Caco-2 (cell line): ENCODE measurements around the gene MSRB1. TPM values are rescaled to one million over a fixed set of nuclear protein-coding genes. Genes with fewer than 3 reads are reported as not detected.

Experiments used
- BruUV-seq: library from RNA; stranded (reverse); fragments of 400-500 nt; replicated peaks from 2 replicates; lab custom pipeline; 2021; lab: Mats Ljungman, UMichigan
- CTCF ChIA-PET: fragments of 300-600 bp; sonication (Branson Sonifier 250); formaldehyde crosslinking; loops from one replicate; lab custom pipeline; 2022; ENCODE audit warnings: antibody characterized with exemption; lab: Charles Lee
- POLR2A ChIA-PET: fragments of 300-600 bp; sonication (Branson Sonifier 250); formaldehyde crosslinking; loops from one replicate; lab custom pipeline; 2022; ENCODE audit warnings: antibody characterized with exemption; lab: Charles Lee
- DNase-seq, 2 experiments: peaks; one replicate each; pipeline versions ENCODE4 v3.0.0 to v3.0.0-alpha.2; 2020 to 2022
- H3K27me3 ChIP-seq: replicated peaks from 2 replicates; pipeline ENCODE4 v1.6.0; 2011; ENCODE audit warnings: low read length; ENCODE audit not compliant: control insufficient read depth, insufficient read depth
- H3K36me3 ChIP-seq: 2 replicates; pipeline ENCODE4 v1.5.1; 2011; ENCODE audit warnings: low read length; ENCODE audit not compliant: control insufficient read depth, insufficient read depth
- H3K4me1 ChIP-seq: fragments of 250-450 bp; sonication (Bioruptor Pico); 2 replicates; pipeline ENCODE4 v1.5.1; 2020; ENCODE audit warnings: mild to moderate bottlenecking
- H3K4me3 ChIP-seq: 2 replicates; pipeline ENCODE4 v1.5.1; 2011; ENCODE audit warnings: low read depth, mild to moderate bottlenecking, control low read depth, low read length
- H3K9me3 ChIP-seq: fragments of 250-450 bp; sonication (Bioruptor Pico); 2 replicates; pipeline ENCODE4 v1.5.1; 2020; ENCODE audit warnings: mild to moderate bottlenecking, moderate library complexity
- H3K27ac Mint-ChIP-seq: one replicate; pipeline ENCODE4 v1.8.0; 2022; ENCODE audit warnings: mixed read lengths; ENCODE audit not compliant: unreplicated experiment
- H3K27me3 Mint-ChIP-seq: one replicate; pipeline ENCODE4 v1.8.0; 2022; ENCODE audit warnings: mixed read lengths; ENCODE audit not compliant: insufficient read depth, unreplicated experiment
- H3K36me3 Mint-ChIP-seq: one replicate; pipeline ENCODE4 v1.8.0; 2022; ENCODE audit warnings: mild to moderate bottlenecking, mixed read lengths; ENCODE audit not compliant: insufficient read depth, unreplicated experiment
- H3K4me1 Mint-ChIP-seq: one replicate; pipeline ENCODE4 v1.8.0; 2022; ENCODE audit warnings: low read depth, mixed read lengths; ENCODE audit not compliant: unreplicated experiment
- H3K4me3 Mint-ChIP-seq: one replicate; pipeline ENCODE4 v1.8.0; 2022; ENCODE audit warnings: mild to moderate bottlenecking, moderate library complexity, mixed read lengths; ENCODE audit not compliant: unreplicated experiment
- H3K9me3 Mint-ChIP-seq: one replicate; pipeline ENCODE4 v1.8.0; 2022; ENCODE audit warnings: mixed read lengths; ENCODE audit not compliant: unreplicated experiment
- intact Hi-C: fragments of 100-400 bp; cut with micrococcal nuclease; formaldehyde crosslinking; loops from one replicate; pipeline ENCODE4 v1.10.0; 2022; ENCODE audit not compliant: unreplicated experiment
- total RNA-seq: library from RNA; stranded (reverse); gene quantifications from 2 replicates; pipeline ENCODE4 v1.2.3, GENCODE V29; 2022
- TF ChIP-seq, protein P1 (sequence below), 2 experiments: fragments of 200-600 bp in 1 of 2; IDR thresholded peaks; 1 replicate in 1 of 2; 2 replicates in 1 of 2; pipeline versions ENCODE4 v1.5.1 to v1.8.0; 2011 to 2022; ENCODE audit warnings: antibody characterized with exemption in 1 of 2, control low read depth in 1 of 2, inconsistent platforms in 1 of 2, low read depth in 1 of 2, low read length in 1 of 2, mild to moderate bottlenecking in 1 of 2, moderate library complexity in 1 of 2; ENCODE audit not compliant: insufficient read depth in 1 of 2, severe bottlenecking in 1 of 2, unreplicated experiment in 1 of 2

The MSRB1 gene
- total RNA-seq, 1 experiment from 2014 or later: 30.5 TPM

DNA sequence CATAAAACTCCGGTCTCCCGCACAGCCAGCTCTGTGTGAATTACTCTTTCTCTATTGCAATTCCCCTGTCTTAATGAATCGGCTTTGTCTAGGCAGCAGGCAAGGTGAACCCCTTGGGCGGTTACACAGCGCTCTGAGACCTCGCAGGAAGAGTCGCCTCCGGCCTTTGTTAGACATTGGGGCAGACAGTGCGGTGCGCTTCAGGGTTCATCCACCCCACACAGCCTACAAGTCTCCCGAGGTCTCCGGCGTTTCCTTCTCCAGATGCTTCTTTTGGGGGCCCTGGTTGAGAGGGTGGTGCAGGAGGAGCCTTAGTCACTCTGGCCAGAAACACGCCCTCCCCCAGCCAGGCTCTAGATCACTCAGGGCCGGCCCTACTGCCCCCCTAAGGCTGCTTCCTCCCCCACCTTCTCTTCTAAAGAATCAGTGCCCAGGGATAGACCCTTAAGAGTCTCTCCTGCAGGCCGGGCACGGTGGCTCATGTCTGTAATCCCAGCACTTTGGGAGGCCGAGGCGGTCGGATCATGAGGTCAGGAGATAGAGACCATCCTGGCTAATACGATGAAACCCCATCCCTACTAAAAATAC lies 1.7 kb upstream of the MSRB1 start:
- no peaks in the 10 kb centered on the region for H3K4me1 Mint-ChIP-seq
- no peak for DNase-seq
- no TSS peak for BruUV-seq
- POLR2A ChIA-PET: interaction anchor here (0.6 kb wide), 1 partner anchor 428 kb away, joined by 3 read pairs; no protein-coding TSS in a partner anchor
- H3K27me3 Mint-ChIP-seq: no peaks in the 10 kb centered on the region
- no peak overlapping the region for H3K27ac Mint-ChIP-seq
- peaks cover 15% of the 10 kb centered on the region for H3K36me3 Mint-ChIP-seq
- Histone ChIP-seq H3K4me1 (peaks cover 24% of the 10 kb centered on the region), H3K4me3 (no peak overlapping the region), H3K27me3 (no peaks in the 10 kb centered on the region), H3K36me3 (no peaks in the 10 kb centered on the region), H3K9me3 (no peaks in the 10 kb centered on the region)
- H3K9me3 Mint-ChIP-seq: no peaks in the 10 kb centered on the region
- CTCF ChIA-PET: interaction anchor here (0.6 kb wide), 1 partner anchor 80 kb away, joined by 3 read pairs; no protein-coding TSS in a partner anchor
- TF ChIP-seq, protein P1, sequence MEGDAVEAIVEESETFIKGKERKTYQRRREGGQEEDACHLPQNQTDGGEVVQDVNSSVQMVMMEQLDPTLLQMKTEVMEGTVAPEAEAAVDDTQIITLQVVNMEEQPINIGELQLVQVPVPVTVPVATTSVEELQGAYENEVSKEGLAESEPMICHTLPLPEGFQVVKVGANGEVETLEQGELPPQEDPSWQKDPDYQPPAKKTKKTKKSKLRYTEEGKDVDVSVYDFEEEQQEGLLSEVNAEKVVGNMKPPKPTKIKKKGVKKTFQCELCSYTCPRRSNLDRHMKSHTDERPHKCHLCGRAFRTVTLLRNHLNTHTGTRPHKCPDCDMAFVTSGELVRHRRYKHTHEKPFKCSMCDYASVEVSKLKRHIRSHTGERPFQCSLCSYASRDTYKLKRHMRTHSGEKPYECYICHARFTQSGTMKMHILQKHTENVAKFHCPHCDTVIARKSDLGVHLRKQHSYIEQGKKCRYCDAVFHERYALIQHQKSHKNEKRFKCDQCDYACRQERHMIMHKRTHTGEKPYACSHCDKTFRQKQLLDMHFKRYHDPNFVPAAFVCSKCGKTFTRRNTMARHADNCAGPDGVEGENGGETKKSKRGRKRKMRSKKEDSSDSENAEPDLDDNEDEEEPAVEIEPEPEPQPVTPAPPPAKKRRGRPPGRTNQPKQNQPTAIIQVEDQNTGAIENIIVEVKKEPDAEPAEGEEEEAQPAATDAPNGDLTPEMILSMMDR (IDR thresholded peaks at IDR 0.05; ENCODE audit: insufficient read depth in 1 of 2, low read depth in 1 of 2, low read length in 1 of 2, severe bottlenecking in 1 of 2, unreplicated experiment in 1 of 2): no peak
- peak overlapping the region; percentile 87 for H3K4me3 Mint-ChIP-seq
- intact Hi-C loops: no loop called here

GRCh38 chr16:1942047-1942809 lies 771 bp downstream of the MSRB1 start:
- TF ChIP-seq, protein P1 (IDR thresholded peaks at IDR 0.05; ENCODE audit: insufficient read depth in 1 of 2, low read depth in 1 of 2, low read length in 1 of 2, severe bottlenecking in 1 of 2, unreplicated experiment in 1 of 2): no peak
- DNase-seq: no peak
- no peaks in the 10 kb centered on the region for H3K9me3 Mint-ChIP-seq
- H3K27ac Mint-ChIP-seq: no peak overlapping the region
- CTCF ChIA-PET: interaction anchor here (2.0 kb wide), 1 partner anchor 13 kb away, joined by 9 read pairs; no protein-coding TSS in a partner anchor
- no peaks in the 10 kb centered on the region for H3K27me3 Mint-ChIP-seq
- no peaks in the 10 kb centered on the region for H3K4me1 Mint-ChIP-seq
- Histone ChIP-seq H3K36me3 (no peaks in the 10 kb centered on the region; the same call in none of the 2 replicates), H3K4me1 (peaks cover 28% of the 10 kb centered on the region), H3K27me3 (no peaks in the 10 kb centered on the region), H3K9me3 (no peaks in the 10 kb centered on the region), H3K4me3 (peak overlapping the region; percentile 60)
- TSS peak; percentile 35 for BruUV-seq
- intact Hi-C loops: no loop called here
- peaks cover 34% of the 10 kb centered on the region for H3K36me3 Mint-ChIP-seq
- peak overlapping the region; percentile 87 for H3K4me3 Mint-ChIP-seq
- POLR2A ChIA-PET: interaction anchor here (1.0 to 1.4 kb wide), 2 partner anchors 18 to 23 kb away, joined by 3 to 12 read pairs; partner anchors contain the start of gene RPS2
